GM18526 (cell line): ENCODE results near the gene SLC7A5.

Experiments used
- POLR2A ChIP-seq: IDR thresholded peaks from 3 replicates; pipeline ENCODE4 v1.6.1; 2011; ENCODE audit not compliant: insufficient read length; ENCODE audit errors: extremely low read depth

The SLC7A5 gene

DNA sequence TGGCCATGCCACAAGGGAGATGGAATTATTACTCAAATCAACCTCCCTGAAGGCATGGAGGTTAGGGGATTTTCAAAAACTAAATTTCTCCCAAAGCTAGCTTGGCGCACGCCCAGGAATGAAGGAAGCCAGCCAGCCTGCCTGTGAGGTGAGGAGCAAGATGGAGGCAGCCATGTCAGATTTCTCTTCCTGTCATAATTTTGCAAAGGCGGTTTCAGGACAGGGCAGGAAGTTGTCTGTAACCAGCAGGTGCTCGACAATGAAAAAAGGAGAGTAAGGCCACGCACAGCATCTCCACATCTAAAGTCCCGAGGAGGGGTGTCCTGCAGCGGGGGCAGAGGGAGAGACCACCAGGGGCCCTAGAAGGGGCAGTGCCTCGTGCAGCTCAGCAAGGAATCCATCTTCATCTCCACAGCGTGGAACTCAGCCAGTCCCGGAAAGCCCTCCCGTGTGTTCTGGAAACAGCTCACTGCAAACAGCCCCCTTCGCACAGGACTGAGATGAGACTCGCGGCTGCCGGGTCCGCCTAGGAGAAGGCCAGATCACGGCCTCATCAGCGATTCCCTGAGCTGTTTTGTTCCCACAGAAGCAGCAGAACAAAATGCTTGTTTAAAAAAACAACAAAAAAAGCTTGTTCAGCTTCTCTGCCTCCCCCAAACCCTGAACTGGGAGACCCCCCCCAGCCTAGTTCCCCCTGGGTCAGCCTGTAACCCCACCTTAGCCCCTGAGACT, 47.8 kb downstream of the SLC7A5 start:
- no peak for TF ChIP-seq POLR2A

DNA sequence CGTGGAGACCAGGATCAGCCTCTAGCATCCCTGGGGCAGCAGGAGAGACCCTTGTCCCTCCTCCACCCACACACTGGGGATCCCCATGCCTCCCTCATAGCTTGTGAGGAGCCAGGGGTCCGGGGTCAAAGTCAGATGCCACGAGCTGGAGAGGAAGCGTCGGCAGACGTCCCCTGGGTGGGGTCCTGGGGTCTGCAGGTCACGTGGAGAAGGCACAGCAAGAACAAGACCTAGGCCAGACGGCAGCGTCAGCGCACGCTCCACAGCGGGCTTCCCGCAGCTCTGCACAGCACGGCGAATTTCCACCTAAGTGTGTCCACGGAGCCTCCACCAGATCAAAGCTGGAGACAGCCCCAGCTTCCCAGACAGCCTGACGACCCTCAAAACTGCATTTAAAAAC, 49.3 kb downstream of the SLC7A5 start:
- no peak for TF ChIP-seq POLR2A

- TF ChIP-seq POLR2A, result no peak
Observed at GRCh38 chr16:87819282-87819681, 50.0 kb downstream of the SLC7A5 start.

DNA sequence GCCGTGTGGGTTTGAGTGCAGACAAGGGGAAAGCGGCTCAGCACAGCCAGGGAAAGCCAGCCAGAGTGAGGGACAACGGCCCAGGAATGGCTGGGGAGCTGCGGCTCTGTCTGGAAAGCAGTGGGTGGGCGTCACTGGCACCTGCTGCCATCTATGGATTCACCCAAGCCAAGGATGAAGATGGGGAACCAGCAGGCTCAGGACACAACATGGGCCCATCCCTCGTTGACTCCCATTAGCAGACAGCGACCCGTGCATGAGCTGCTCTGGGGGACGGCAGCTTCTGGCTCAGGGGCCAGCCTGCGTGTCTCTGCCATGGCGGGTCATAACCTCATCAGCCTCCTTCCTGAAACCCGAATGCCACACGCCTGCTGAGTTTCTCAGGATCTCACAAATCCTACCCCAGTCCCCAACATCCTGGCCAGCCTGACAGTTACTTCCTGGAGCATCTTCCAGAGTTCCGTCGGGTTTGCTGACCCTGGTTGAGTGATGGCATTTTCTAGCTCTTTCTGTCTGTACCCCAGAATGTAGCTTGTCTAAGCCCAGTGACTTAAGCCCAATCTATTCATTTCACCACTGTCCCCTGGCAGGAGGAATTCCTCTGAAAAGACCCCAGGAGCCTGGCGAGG, 50.7 kb downstream of the SLC7A5 start:
- TF ChIP-seq POLR2A, result no peak

DNA sequence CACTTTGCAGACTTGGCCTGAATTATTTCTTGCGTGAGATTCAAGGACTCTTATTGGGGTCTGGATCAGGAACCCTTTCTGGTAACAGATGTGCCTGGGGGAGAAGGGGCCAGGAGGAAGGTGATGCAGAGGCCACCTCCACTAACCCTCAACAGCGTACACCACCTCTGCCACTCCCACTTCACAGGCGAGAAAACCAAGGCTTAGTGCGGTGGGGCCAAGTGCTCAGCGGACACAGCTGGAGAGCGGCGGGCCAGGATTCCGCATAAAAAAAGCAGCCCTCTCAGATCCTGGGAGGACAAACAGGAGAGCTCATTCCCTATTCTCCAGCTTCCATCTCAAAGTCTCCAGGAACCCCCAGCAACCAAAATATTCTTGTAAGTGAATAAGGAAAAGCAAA, 51.4 kb downstream of the SLC7A5 start:
- no peak for TF ChIP-seq POLR2A

GRCh38 chr16:87816507-87817100, 52.7 kb downstream of the SLC7A5 start:
- TF ChIP-seq POLR2A, result no peak

- TF ChIP-seq POLR2A, result no peak
Observed at GRCh38 chr16:87815567-87815966, 53.7 kb downstream of the SLC7A5 start.

- no peak for TF ChIP-seq POLR2A
Observed at GRCh38 chr16:87812200-87812656, 57.1 kb downstream of the SLC7A5 start.

- peak; percentile 36 for TF ChIP-seq POLR2A
Observed at GRCh38 chr16:87809150-87809902, 60.0 kb downstream of the SLC7A5 start.

DNA sequence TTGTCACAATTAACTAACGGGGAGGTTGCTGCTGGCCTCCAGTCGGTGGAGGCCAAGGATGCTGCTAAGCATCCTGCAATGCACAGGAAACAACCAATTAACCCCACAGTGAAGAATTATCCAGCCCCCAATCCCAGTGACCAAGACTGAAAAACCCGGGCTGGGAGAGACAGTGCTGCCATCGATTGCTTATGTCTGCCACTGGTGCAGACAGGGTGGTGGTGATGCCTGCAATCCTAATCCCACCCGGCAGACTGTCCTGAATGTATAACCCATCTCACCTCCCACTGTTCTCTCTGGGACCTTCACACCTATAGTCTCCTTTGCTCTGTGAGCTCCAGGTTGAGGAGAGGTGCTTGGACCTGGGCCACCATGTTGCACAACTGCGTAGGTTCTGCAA, 61.2 kb downstream of the SLC7A5 start:
- no peak for TF ChIP-seq POLR2A

DNA sequence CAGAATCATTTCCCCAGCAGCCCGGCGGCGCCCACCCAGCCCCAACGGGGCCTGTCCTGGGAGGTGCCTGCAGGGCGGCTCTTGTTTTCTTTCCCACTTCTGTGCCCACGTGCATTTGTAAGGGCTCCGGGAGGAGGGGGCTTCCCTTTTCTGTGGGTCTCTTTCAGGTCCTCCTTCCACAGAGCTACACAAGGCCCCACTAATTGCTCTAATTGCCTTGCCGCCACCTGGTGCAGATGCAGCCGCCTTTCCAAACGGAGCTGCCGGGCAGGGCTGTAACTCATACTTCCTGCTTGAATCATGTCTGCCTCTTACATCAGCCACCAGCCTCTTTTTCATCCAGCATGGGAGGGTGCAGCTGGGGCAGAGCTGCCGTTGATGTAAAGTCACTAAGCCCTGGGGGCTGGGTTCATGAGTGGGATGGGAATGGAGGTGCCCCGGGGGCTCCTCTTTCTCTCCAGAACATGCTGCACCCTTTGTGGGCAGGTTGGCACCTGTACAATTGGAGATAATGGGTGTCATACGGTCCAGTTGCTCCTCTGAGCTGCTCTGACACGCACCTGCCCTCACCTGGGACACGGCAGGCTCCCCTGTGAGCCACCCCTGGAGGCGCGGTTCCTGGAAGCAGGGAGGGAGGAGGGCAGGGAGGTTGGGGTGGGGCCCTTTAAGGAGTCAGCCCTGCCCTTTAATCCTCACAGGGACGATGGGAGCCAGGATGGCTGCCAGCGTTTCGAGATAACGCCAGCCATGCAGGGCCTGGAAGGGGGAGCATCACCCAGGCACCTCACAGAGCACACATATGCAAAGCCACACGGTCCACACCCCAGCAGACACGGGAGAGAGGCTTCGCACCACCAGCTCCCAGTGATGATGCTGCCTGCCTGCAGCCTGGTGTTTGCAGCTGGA, 62.4 kb downstream of the SLC7A5 start:
- no peak for TF ChIP-seq POLR2A

- TF ChIP-seq POLR2A, result no peak
Observed at GRCh38 chr16:87806261-87806640, 63.1 kb downstream of the SLC7A5 start.

DNA sequence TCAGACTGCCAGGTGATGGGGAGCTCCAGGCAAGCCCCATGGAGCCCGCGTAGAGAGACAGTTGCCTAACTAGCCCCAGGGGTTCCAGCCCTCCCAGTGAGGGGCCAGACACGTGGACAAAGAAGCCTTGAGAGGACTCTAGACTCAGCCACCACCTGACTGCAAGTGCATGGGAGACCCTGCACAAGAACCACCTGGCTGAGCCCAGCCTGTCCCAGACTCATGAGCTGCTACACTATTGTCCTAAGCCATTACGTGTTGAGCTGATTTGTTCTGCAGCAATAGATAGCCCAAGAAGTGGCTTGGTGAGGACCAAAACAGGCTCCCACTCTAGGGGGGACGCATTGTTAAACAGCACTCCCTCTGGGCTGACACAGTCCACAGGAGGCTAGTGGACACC, 65.9 kb downstream of the SLC7A5 start:
- no peak for TF ChIP-seq POLR2A

DNA sequence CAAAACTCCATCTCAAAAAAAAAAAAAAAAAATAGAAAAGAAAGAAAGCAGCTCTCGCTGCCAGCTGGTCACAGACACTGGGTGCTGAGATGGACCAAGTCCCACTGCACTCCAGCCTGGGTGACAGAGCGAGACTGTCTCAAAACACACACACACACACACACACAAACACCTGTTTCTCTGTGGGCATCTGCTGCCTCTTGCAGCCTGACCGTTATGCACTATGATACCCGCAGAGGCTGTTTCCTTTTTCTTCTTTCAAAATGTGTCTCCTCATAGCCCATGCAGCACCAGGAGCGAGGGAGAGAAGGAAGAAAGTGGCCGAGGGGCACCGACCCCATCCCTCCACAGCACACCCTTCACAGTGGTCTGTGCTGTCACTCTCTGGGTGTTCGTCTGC, 66.6 kb downstream of the SLC7A5 start:
- TF ChIP-seq POLR2A, result no peak
